ENCODE results near the gene ADISSP. TPM values are rescaled to one million over a fixed set of nuclear protein-coding genes. Genes with fewer than 3 reads are reported as not detected.

Gene ADISSP
- total RNA-seq, 3 donors from 2014 or later (not counting 1 experiment from before 2014, with no cell fraction given), result 10.1 to 13.5 (median 12.3) TPM

GRCh38 chr20:3811467-3812258, 44.1 kb upstream of the ADISSP start:
- no peak for TF ChIP-seq CTCF (IDR thresholded peaks at IDR 0.05)
- H3K4me3 ChIP-seq (ENCODE audit: low read length), result peak overlapping the region; percentile 52
- Mint-ChIP-seq H3K4me3 (peak overlapping the region; percentile 94), H3K27ac (peak overlapping the region; percentile 95 to 99), H3K9me3 (no peaks in the 10 kb centered on the region), H3K36me3 (no peaks in the 10 kb centered on the region), H3K27me3 (ENCODE audit: low read depth in 2 of 2) (no peaks in the 10 kb centered on the region), H3K4me1 (peaks cover 60 to 74% of the 10 kb centered on the region in 2 donors)
- peak overlapping the region; percentile 94 for H3K27ac ChIP-seq (ENCODE audit: low read length)
- no peaks in the 10 kb centered on the region for H3K27me3 ChIP-seq (ENCODE audit: control insufficient read depth, insufficient read depth, low read length)
- intact Hi-C loops (cut with micrococcal nuclease), result loop anchor here (1.0 kb wide), 2 partner anchors 9 to 16 kb away; partner anchors contain the start of gene AP5S1
- H3K9me3 ChIP-seq (ENCODE audit: control insufficient read depth, insufficient read depth, low read length), result no peaks in the 10 kb centered on the region
- 11% methylated on average over 19 of the region's 20 CpGs for WGBS (ENCODE audit: insufficient coverage)
- H3K4me1 ChIP-seq (ENCODE audit: control insufficient read depth, insufficient read depth, low read length), result peaks cover 89% of the 10 kb centered on the region
- DNase-seq (peak; percentile 79 to 97), ATAC-seq (peak; percentile 81 to 89 (median 85))
- H3K36me3 ChIP-seq (ENCODE audit: control insufficient read depth, insufficient read depth, low read length), result peaks cover 3% of the 10 kb centered on the region

GRCh38 chr20:3808544-3808943, 41.0 kb upstream of the ADISSP start:
- Histone ChIP-seq H3K27me3 (ENCODE audit: control insufficient read depth, insufficient read depth, low read length) (no peaks in the 10 kb centered on the region), H3K27ac (ENCODE audit: low read length) (no peak overlapping the region), H3K4me3 (ENCODE audit: low read length) (no peak overlapping the region), H3K36me3 (ENCODE audit: control insufficient read depth, insufficient read depth, low read length) (peaks cover 31% of the 10 kb centered on the region), H3K4me1 (ENCODE audit: control insufficient read depth, insufficient read depth, low read length) (peaks cover 83% of the 10 kb centered on the region), H3K9me3 (ENCODE audit: control insufficient read depth, insufficient read depth, low read length) (no peaks in the 10 kb centered on the region)
- intact Hi-C loops (cut with micrococcal nuclease), result no loop called here
- Mint-ChIP-seq H3K9me3 (no peaks in the 10 kb centered on the region), H3K27ac (no peak overlapping the region), H3K27me3 (ENCODE audit: low read depth in 2 of 2) (no peaks in the 10 kb centered on the region), H3K4me1 (peaks cover 48 to 70% of the 10 kb centered on the region in 2 donors), H3K36me3 (peaks cover 8% of the 10 kb centered on the region), H3K4me3 (no peak overlapping the region)
- TF ChIP-seq CTCF (IDR thresholded peaks at IDR 0.05), result no peak
- DNase-seq (no peak), ATAC-seq (no peak)
- WGBS (ENCODE audit: insufficient coverage), result 95% methylated on average over 2 of the region's 3 CpGs

- ATAC-seq, result no peak
- H3K27ac ChIP-seq (ENCODE audit: low read length), result no peak overlapping the region
- no peak overlapping the region for H3K4me3 Mint-ChIP-seq
These were observed 37.2 kb upstream of the ADISSP start for GRCh38 chr20:3804781-3805180.

More at GRCh38 chr20:3804781-3805180, 37.2 kb upstream of the ADISSP start:
- Histone ChIP-seq H3K27me3 (ENCODE audit: control insufficient read depth, insufficient read depth, low read length) (no peaks in the 10 kb centered on the region), H3K36me3 (ENCODE audit: control insufficient read depth, insufficient read depth, low read length) (peaks cover 69% of the 10 kb centered on the region), H3K4me1 (ENCODE audit: control insufficient read depth, insufficient read depth, low read length) (peaks cover 82% of the 10 kb centered on the region), H3K4me3 (ENCODE audit: low read length) (no peak overlapping the region), H3K9me3 (ENCODE audit: control insufficient read depth, insufficient read depth, low read length) (no peaks in the 10 kb centered on the region)
- TF ChIP-seq CTCF (IDR thresholded peaks at IDR 0.05), result no peak
- Mint-ChIP-seq H3K27ac (peak overlapping the region; percentile 52 to 81), H3K9me3 (no peaks in the 10 kb centered on the region), H3K36me3 (peaks cover 19% of the 10 kb centered on the region), H3K4me1 (peaks cover 19 to 53% of the 10 kb centered on the region in 2 donors), H3K27me3 (ENCODE audit: low read depth in 2 of 2) (no peaks in the 10 kb centered on the region)
- DNase-seq, result no peak
- intact Hi-C loops (cut with micrococcal nuclease), result no loop called here
- 96% methylated on average over 11 of the region's 11 CpGs for WGBS (ENCODE audit: insufficient coverage)

All from natural killer cell (primary cell).